Keratinocyte (primary cell): ENCODE measurements around the gene SND1. TPM values are rescaled to one million over a fixed set of nuclear protein-coding genes. Genes with fewer than 3 reads are reported as not detected.

Experiments used
- DNase-seq: peaks from one replicate; pipeline ENCODE4 v3.0.0-alpha.2; 2011; ENCODE audit warnings: low read depth, missing footprints, low spot score
- FAIRE-seq: peaks from 2 replicates; lab custom pipeline; 2011; peaks lifted over from hg19 to GRCh38; lab: Jason Lieb, UNC
- H2AFZ ChIP-seq: 2 replicates; pipeline ENCODE4 v1.6.0; 2012; ENCODE audit warnings: low read length, control low read depth, inconsistent platforms; ENCODE audit not compliant: control insufficient read depth
- H3K27ac ChIP-seq: 2 replicates; pipeline ENCODE4 v1.5.1; 2011; ENCODE audit warnings: low read length; ENCODE audit not compliant: control insufficient read depth, insufficient read depth
- H3K27me3 ChIP-seq: 3 replicates; pipeline ENCODE4 v1.6.0; 2011; ENCODE audit warnings: low read length; ENCODE audit not compliant: control insufficient read depth, insufficient read depth; ENCODE audit errors: extremely low read depth
- H3K36me3 ChIP-seq, 2 experiments: 2 replicates in 1 of 2; 3 replicates in 1 of 2; pipeline ENCODE4 v1.5.1; 2011; ENCODE audit warnings: low read length in 2 of 2, mild to moderate bottlenecking in 1 of 2; ENCODE audit not compliant: control insufficient read depth in 2 of 2, insufficient read depth in 2 of 2; ENCODE audit errors: extremely low read depth in 1 of 2
- H3K4me1 ChIP-seq: 3 replicates; pipeline ENCODE4 v1.5.1; 2011; ENCODE audit warnings: low read length; ENCODE audit not compliant: control insufficient read depth, insufficient read depth; ENCODE audit errors: extremely low read depth
- H3K4me2 ChIP-seq: 3 replicates; pipeline ENCODE4 v1.6.0; 2011; ENCODE audit warnings: low read depth, low read length; ENCODE audit not compliant: control insufficient read depth, insufficient read depth; ENCODE audit errors: extremely low read depth
- H3K4me3 ChIP-seq, 3 experiments: fragments of 200-600 bp in 1 of 3; sonication (generic) in 1 of 3; 2 replicates in 2 of 3; 3 replicates in 1 of 3; pipeline ENCODE4 v1.5.1; 2011 to 2016; ENCODE audit warnings: low read length in 3 of 3, mild to moderate bottlenecking in 3 of 3, control low read depth in 2 of 3, inconsistent platforms in 1 of 3, low read depth in 1 of 3, mixed read lengths in 1 of 3, mixed run types in 1 of 3, moderate library complexity in 1 of 3; ENCODE audit not compliant: control insufficient read depth in 2 of 3, insufficient read depth in 2 of 3; ENCODE audit errors: extremely low read depth in 1 of 3
- H3K79me2 ChIP-seq: 2 replicates; pipeline ENCODE4 v1.6.0; 2012; ENCODE audit warnings: low read length; ENCODE audit not compliant: control insufficient read depth, insufficient read depth
- H3K9ac ChIP-seq: 3 replicates; pipeline ENCODE4 v1.6.0; 2011; ENCODE audit warnings: low read length; ENCODE audit not compliant: control insufficient read depth, insufficient read depth; ENCODE audit errors: extremely low read depth
- H3K9me1 ChIP-seq: 3 replicates; pipeline ENCODE4 v1.6.0; 2011; ENCODE audit warnings: low read length; ENCODE audit not compliant: control insufficient read depth, insufficient read depth; ENCODE audit errors: extremely low read depth
- H3K9me3 ChIP-seq: 2 replicates; pipeline ENCODE4 v1.5.1; 2012; ENCODE audit warnings: low read depth, low read length; ENCODE audit not compliant: control insufficient read depth
- H4K20me1 ChIP-seq: 3 replicates; pipeline ENCODE4 v1.6.0; 2011; ENCODE audit warnings: low read length; ENCODE audit not compliant: control insufficient read depth, insufficient read depth; ENCODE audit errors: extremely low read depth
- EZH2 ChIP-seq: IDR thresholded peaks from one replicate; pipeline ENCODE4 v1.6.1; 2012; ENCODE audit warnings: inconsistent platforms, mild to moderate bottlenecking, low read length, moderate library complexity
- dilution Hi-C: fragments of 300-500 bp; cut with MboI; formaldehyde crosslinking; loops from one replicate; pipeline ENCODE4 v1.7.0; 2020; ENCODE audit warnings: low sequenced_read_pairs; ENCODE audit not compliant: extremely low pct_ligation_motif_present
- polyA plus RNA-seq, 5 experiments: library from polyadenylated mRNA; depleted of rRNA in 3 of 5; stranded (reverse) in 3 of 5; stranded (forward) in 1 of 5; unstranded in 1 of 5; fragments of >200 nt; gene quantifications; 1 replicate in 1 of 5; 2 replicates in 3 of 5; 3 replicates in 1 of 5; pipeline versions ENCODE4 v1.2.1 to v1.2.3, GENCODE V29; 2011 to 2012; ENCODE audit warnings: missing spikeins in 2 of 5, low read depth in 1 of 5, low replicate concordance in 1 of 5
- TF ChIP-seq, protein P1 (sequence below), 3 experiments: IDR thresholded peaks in 1 of 3; conservative IDR thresholded peaks in 1 of 3; optimal IDR thresholded peaks in 1 of 3; 2 replicates in 2 of 3; 3 replicates in 1 of 3; pipeline versions ENCODE3 to v1.5.1; 2011; ENCODE audit warnings: low read length in 3 of 3, mild to moderate bottlenecking in 3 of 3, moderate library complexity in 2 of 3, control low read depth in 1 of 3, inconsistent platforms in 1 of 3; ENCODE audit not compliant: insufficient read depth in 2 of 3; ENCODE audit errors: extremely low read depth in 1 of 3

Gene SND1
- polyA plus RNA-seq, 1 donor (not counting 4 experiments of a cell fraction or from before 2014, with no cell fraction given): 140 TPM

DNA sequence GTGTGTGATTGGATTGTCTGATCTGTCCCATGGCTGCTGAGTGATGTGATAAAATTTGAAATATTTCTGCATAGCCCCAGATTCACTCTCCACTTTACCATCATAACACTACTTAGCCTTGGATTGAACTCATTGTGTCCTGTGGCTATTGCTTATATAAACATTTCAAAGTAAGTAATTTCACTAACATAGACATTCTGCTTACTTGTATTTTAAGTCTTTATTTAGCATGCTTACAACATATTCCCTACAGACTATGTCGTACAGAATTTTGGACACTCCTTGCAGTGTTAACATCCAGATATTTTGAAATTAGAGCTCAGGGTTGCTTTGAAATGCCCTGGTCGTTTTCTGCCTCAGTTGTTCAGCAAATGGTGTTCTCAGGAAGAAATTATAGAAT is 261.7 kb downstream of the SND1 start:
- Histone ChIP-seq H3K9ac (no peak overlapping the region), H3K36me3 (no peaks in the 10 kb centered on the region), H3K27ac (no peak overlapping the region), H2AFZ (no peak overlapping the region), H3K4me2 (no peak overlapping the region), H4K20me1 (peaks cover 6% of the 10 kb centered on the region), H3K9me1 (no peaks in the 10 kb centered on the region), H3K9me3 (no peaks in the 10 kb centered on the region), H3K79me2 (peaks cover 18% of the 10 kb centered on the region), H3K4me1 (no peaks in the 10 kb centered on the region), H3K27me3 (no peaks in the 10 kb centered on the region), H3K4me3 (no peak overlapping the region)
- DNase-seq: no peak
- TF ChIP-seq, protein P1, sequence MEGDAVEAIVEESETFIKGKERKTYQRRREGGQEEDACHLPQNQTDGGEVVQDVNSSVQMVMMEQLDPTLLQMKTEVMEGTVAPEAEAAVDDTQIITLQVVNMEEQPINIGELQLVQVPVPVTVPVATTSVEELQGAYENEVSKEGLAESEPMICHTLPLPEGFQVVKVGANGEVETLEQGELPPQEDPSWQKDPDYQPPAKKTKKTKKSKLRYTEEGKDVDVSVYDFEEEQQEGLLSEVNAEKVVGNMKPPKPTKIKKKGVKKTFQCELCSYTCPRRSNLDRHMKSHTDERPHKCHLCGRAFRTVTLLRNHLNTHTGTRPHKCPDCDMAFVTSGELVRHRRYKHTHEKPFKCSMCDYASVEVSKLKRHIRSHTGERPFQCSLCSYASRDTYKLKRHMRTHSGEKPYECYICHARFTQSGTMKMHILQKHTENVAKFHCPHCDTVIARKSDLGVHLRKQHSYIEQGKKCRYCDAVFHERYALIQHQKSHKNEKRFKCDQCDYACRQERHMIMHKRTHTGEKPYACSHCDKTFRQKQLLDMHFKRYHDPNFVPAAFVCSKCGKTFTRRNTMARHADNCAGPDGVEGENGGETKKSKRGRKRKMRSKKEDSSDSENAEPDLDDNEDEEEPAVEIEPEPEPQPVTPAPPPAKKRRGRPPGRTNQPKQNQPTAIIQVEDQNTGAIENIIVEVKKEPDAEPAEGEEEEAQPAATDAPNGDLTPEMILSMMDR (optimal IDR thresholded peaks at IDR 0.05 in 1 of 3, IDR thresholded peaks at IDR 0.05 in 1 of 3, conservative IDR thresholded peaks at IDR 0.05 in 1 of 3; ENCODE audit: extremely low read depth in 1 of 3, insufficient read depth in 2 of 3, low read length in 3 of 3): no peak
- no peak for TF ChIP-seq EZH2
- FAIRE-seq: no peak
- dilution Hi-C loops: no loop called here

- dilution Hi-C loops: no loop called here
- H3K9me3 ChIP-seq: no peaks in the 10 kb centered on the region
- H3K4me1 ChIP-seq: no peaks in the 10 kb centered on the region
- H3K4me2 ChIP-seq: no peak overlapping the region
- no peaks in the 10 kb centered on the region for H3K9me1 ChIP-seq
- no peak for TF ChIP-seq EZH2
- no peak overlapping the region for H3K27ac ChIP-seq
- H3K9ac ChIP-seq: no peak overlapping the region
- FAIRE-seq (no peak), DNase-seq (no peak)
- peaks cover 9% of the 10 kb centered on the region for H3K79me2 ChIP-seq
- H4K20me1 ChIP-seq: peaks cover 4% of the 10 kb centered on the region
- H2AFZ ChIP-seq: no peak overlapping the region
- no peak overlapping the region for H3K4me3 ChIP-seq
- no peaks in the 10 kb centered on the region for H3K27me3 ChIP-seq
- H3K36me3 ChIP-seq: no peaks in the 10 kb centered on the region
Observed at GRCh38 chr7:127914693-127915092, 262.7 kb downstream of the SND1 start.

DNA sequence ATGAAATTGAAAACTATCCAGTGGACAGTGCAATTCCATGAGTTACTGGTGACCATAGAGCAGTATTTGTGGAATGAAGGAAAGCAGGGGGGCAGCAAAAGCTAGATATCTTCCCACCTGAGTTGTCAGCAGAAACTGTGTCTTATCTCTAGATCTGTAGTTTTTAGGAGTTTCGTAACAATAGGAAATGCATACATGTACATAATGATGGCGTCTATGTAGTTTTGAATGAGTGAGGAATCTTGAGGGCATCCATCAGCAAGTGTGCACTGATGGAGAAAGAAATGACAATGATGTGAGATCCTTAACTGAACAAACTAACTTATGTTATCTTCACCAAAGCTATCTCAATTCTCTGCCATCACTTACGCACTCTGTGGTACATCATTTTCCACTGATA is 264.7 kb downstream of the SND1 start:
- TF ChIP-seq, protein P1 (optimal IDR thresholded peaks at IDR 0.05 in 1 of 3, IDR thresholded peaks at IDR 0.05 in 1 of 3, conservative IDR thresholded peaks at IDR 0.05 in 1 of 3; ENCODE audit: extremely low read depth in 1 of 3, insufficient read depth in 2 of 3, low read length in 3 of 3): no peak
- no peak for TF ChIP-seq EZH2
- dilution Hi-C loops: no loop called here
- no peaks in the 10 kb centered on the region for H3K36me3 ChIP-seq
- no peak overlapping the region for H3K9ac ChIP-seq
- peaks cover 14% of the 10 kb centered on the region for H3K79me2 ChIP-seq
- H3K9me1 ChIP-seq: no peaks in the 10 kb centered on the region
- no peaks in the 10 kb centered on the region for H3K9me3 ChIP-seq
- no peak overlapping the region for H2AFZ ChIP-seq
- no peak overlapping the region for H3K4me2 ChIP-seq
- H3K27ac ChIP-seq: no peak overlapping the region
- no peaks in the 10 kb centered on the region for H3K4me1 ChIP-seq
- no peak overlapping the region for H3K4me3 ChIP-seq
- no peaks in the 10 kb centered on the region for H3K27me3 ChIP-seq
- peaks cover 4% of the 10 kb centered on the region for H4K20me1 ChIP-seq
- DNase-seq (no peak), FAIRE-seq (no peak)
